Left hindlimb (tissue), 1 donor: ENCODE measurements around the gene ANKRD55.
"Not testable (repeated sequence)": the region's sequence is repeated elsewhere in the genome, so short reads cannot be mapped to it uniquely, and the experiment has no call there.

ENCODE experiments used
- DNase-seq: peaks from one replicate; pipeline ENCODE4 v3.0.0-alpha.2; 2018

ANKRD55 gene

GRCh38 chr5:56233230-56233629, at the start of gene ANKRD55:
Gene ANKRD55 (minus strand): TSS chr5:56233330. CDS start chr5:56232913, 417 bp downstream.
- DNase-seq, result peak; percentile 34

- no peak for DNase-seq
These were observed 49.1 kb upstream of the ANKRD55 start for GRCh38 chr5:56282216-56282615.

- no peak for DNase-seq
These were observed 48.5 kb upstream of the ANKRD55 start for GRCh38 chr5:56281489-56282165.

GRCh38 chr5:56279979-56280378, 46.8 kb upstream of the ANKRD55 start:
- no peak for DNase-seq

GRCh38 chr5:56279291-56279690, 46.2 kb upstream of the ANKRD55 start:
- no peak for DNase-seq

GRCh38 chr5:56278335-56278753, 45.2 kb upstream of the ANKRD55 start:
- no peak for DNase-seq

GRCh38 chr5:56277573-56277972, 44.4 kb upstream of the ANKRD55 start:
- DNase-seq, result no peak

GRCh38 chr5:56273376-56273955, 40.3 kb upstream of the ANKRD55 start:
- DNase-seq, result no peak

GRCh38 chr5:56272765-56273164, 39.6 kb upstream of the ANKRD55 start:
- DNase-seq, result no peak

- DNase-seq, result peak; percentile 86
These were observed 37.6 kb upstream of the ANKRD55 start for GRCh38 chr5:56270568-56271392.

- DNase-seq, result no peak
These were observed 36.9 kb upstream of the ANKRD55 start for GRCh38 chr5:56270058-56270457.

- no peak for DNase-seq
These were observed 36.2 kb upstream of the ANKRD55 start for GRCh38 chr5:56269216-56269927.

GRCh38 chr5:56268707-56269106, 35.6 kb upstream of the ANKRD55 start:
- not testable (repeated sequence) for DNase-seq

GRCh38 chr5:56267856-56268255, 34.7 kb upstream of the ANKRD55 start:
- DNase-seq, result no peak

- no peak for DNase-seq
These were observed 31.4 kb upstream of the ANKRD55 start for GRCh38 chr5:56264417-56265025.

- DNase-seq, result no peak
These were observed 29.1 kb upstream of the ANKRD55 start for GRCh38 chr5:56262279-56262678.

GRCh38 chr5:56259002-56259511, 25.9 kb upstream of the ANKRD55 start:
- no peak for DNase-seq

- DNase-seq, result not testable (repeated sequence)
These were observed 24.8 kb upstream of the ANKRD55 start for GRCh38 chr5:56257763-56258529.

- no peak for DNase-seq
These were observed 23.9 kb upstream of the ANKRD55 start for GRCh38 chr5:56257010-56257409.

- no peak for DNase-seq
These were observed 22.4 kb upstream of the ANKRD55 start for GRCh38 chr5:56255502-56255901.

GRCh38 chr5:56253924-56254323, 20.8 kb upstream of the ANKRD55 start:
- DNase-seq, result no peak

GRCh38 chr5:56253126-56253525, 20.0 kb upstream of the ANKRD55 start:
- DNase-seq, result no peak
